ENCODE measurements around the gene LRTM1.

The LRTM1 gene

DNA sequence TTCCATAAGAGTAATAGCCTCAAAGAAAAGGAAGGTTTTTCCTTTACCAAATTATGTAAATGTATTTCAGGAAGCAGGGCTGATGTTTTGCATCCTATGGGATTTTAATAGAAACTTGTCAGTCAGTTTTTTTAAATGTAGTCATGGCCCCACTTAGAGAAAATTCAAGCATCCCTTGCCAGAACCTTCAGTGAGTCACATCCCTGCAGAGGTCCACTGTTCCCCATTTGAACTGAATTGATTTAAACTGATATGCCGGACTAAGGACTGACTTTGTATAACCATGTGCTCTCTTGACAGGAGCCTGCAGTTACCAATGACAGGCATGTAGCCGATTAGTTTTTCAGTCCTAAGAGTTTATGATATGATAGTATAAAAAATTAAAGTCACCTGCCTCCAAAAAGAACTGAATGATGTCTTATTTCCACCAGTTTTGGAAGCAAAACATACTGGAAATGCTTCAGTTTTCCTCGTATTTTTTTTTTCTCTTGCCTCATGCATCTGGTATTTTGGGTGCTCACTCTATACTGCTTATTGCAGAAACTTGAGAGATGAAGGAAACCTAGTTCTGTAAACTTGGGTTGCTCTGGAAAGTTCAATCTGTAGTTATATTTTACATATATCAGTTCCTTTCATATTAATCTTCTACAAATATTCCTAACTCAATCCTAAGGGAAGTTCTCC, 30.7 kb downstream of the LRTM1 start:
- no peak overlapping the region for H3K4me3 ChIP-seq (ENCODE audit: low read depth, low read length)

DNA sequence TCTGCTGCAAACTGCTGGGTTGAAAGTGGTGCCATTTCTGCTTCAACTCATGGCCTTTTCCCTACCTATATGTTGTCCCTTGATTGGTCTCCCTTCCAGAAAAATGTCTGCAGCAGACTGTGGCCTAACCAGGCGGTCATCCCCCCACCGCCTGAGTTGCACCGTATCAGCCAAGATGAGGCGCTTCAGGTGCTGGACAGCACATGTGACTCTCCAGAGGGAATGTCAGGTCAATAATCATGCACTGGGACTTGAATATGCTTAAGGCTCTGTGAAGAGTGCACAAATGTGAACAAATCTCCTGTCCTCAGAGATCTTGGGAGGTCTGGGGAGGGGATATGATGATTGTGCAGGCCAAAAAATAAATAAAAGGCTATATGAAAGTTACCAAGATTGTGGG, 32.2 kb downstream of the LRTM1 start:
- H3K4me3 ChIP-seq (ENCODE audit: low read depth, low read length), result no peak overlapping the region

DNA sequence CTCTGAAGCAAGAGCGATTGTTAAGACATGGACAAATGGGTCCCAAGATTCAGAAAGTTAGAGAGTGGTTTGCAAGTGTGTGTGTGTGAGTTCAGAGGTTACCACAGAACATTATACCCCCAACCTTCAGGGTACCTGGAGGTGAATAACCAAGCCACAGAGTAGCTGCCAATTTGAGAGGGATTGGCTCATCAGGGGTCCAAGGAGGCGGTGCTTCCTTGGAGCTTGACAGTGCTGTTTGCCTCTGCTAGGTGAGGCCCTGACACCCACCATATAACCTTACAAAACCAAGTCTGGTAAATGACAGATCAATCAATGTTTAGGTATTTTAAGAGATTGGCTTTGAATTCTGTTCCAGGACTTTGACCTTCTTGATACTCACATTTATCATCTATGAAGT, 35.7 kb downstream of the LRTM1 start:
- H3K4me3 ChIP-seq (ENCODE audit: low read depth, low read length), result no peak overlapping the region

- no peak overlapping the region for H3K4me3 ChIP-seq (ENCODE audit: low read depth, low read length)
Observed at GRCh38 chr3:54891540-54891897, 36.3 kb downstream of the LRTM1 start.

- H3K4me3 ChIP-seq (ENCODE audit: low read depth, low read length), result no peak overlapping the region
Observed at GRCh38 chr3:54889731-54890130, 38.1 kb downstream of the LRTM1 start.

- H3K4me3 ChIP-seq (ENCODE audit: low read depth, low read length), result no peak overlapping the region
Observed at GRCh38 chr3:54888873-54889272, 39.0 kb downstream of the LRTM1 start.

DNA sequence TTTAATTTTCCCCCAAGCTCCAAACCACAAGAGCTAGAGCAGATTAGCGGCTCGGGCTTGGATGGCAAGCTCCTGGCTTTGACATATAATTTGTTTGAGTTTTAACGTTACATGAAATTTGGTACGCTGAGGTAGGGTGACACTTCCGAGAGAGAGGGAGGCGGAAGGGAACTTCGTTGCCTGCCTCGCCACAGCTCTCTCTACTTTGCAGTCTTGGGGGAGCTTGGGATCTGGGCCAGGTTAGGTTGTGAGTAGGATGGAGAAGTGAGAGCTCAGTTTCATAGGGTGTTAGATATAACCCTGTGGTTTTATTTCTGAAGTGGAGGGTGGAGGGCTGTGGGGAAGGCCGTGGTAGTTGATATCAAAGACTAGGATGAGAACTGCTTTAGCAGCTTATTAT, 39.7 kb downstream of the LRTM1 start:
- no peak overlapping the region for H3K4me3 ChIP-seq (ENCODE audit: low read depth, low read length)

DNA sequence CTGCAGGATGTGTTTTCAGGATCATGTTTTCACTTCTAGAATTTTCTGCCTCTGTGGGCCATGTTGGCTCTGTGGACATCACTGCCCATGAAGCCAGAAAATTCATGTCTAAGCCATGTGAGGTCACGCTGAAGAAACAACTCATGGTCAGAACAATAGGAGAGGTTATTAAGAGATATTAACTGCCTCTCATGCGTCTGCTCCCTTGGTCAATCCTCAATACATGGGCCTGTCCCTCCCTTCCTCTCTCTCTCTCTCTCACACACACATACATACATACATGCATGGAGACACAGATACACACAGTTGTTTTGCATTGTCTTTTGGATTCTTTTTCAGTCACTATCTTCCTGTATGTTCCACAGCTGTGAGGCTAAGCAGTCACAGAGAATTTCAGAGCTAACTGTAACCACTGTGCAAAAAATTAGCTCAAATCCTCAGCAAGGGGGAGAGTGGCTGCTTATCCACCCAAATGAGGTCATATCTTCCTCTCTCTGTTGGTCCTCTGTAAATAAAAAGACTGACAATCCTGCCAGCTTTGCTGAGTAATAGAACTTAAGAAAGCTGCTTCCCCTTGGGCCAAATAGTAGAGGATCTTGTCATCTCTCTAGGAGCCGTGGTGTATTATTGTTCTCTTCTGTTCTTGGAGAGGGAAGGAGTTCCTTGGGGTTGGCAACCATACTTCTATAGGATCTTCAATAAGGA, 45.6 kb downstream of the LRTM1 start:
- H3K4me3 ChIP-seq (ENCODE audit: low read depth, low read length), result no peak overlapping the region

- H3K4me3 ChIP-seq (ENCODE audit: low read depth, low read length), result no peak overlapping the region
Observed at GRCh38 chr3:54878145-54878544, 49.7 kb downstream of the LRTM1 start.

GRCh38 chr3:54877730-54878129, 50.1 kb downstream of the LRTM1 start:
- no peak overlapping the region for H3K4me3 ChIP-seq (ENCODE audit: low read depth, low read length)

GRCh38 chr3:54876694-54877093, 51.2 kb downstream of the LRTM1 start:
- no peak overlapping the region for H3K4me3 ChIP-seq (ENCODE audit: low read depth, low read length)

- H3K4me3 ChIP-seq (ENCODE audit: low read depth, low read length), result no peak overlapping the region
Observed at GRCh38 chr3:54875596-54876268, 52.1 kb downstream of the LRTM1 start.

DNA sequence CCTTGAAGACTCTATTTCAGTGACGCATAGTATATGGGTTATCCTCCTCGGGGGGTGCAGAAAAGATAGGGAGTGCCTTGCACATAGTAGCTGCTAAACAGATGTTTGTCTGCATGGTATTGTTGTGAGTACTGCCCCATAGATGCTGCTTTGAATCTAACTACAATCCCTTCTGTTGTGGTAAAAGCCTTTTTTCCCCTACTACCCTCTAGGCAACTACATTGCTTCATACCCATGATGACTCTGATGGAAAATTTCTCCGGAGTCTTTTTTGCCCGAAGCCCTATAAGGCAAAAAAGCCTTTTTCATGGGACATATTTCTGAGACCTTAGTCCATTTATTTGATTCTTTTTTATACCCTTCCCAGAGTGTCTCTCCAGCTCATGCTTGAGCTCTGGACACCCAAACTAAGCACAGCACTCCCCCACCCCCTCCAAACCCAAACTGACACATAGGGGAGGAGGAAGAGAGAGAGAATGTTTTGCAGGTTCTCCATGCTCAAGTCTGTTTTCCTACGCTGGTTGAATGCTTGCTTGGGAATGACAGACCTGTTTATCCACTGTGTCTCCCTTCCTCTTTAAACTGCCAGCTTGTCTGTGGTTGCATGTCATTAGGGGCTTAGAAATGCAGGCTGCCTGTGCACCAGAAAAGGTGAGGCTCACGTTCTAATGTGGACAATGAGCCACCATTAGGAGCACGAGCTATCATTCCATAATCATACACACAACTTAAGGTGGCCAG, 52.9 kb downstream of the LRTM1 start:
- no peak overlapping the region for H3K4me3 ChIP-seq (ENCODE audit: low read depth, low read length)

DNA sequence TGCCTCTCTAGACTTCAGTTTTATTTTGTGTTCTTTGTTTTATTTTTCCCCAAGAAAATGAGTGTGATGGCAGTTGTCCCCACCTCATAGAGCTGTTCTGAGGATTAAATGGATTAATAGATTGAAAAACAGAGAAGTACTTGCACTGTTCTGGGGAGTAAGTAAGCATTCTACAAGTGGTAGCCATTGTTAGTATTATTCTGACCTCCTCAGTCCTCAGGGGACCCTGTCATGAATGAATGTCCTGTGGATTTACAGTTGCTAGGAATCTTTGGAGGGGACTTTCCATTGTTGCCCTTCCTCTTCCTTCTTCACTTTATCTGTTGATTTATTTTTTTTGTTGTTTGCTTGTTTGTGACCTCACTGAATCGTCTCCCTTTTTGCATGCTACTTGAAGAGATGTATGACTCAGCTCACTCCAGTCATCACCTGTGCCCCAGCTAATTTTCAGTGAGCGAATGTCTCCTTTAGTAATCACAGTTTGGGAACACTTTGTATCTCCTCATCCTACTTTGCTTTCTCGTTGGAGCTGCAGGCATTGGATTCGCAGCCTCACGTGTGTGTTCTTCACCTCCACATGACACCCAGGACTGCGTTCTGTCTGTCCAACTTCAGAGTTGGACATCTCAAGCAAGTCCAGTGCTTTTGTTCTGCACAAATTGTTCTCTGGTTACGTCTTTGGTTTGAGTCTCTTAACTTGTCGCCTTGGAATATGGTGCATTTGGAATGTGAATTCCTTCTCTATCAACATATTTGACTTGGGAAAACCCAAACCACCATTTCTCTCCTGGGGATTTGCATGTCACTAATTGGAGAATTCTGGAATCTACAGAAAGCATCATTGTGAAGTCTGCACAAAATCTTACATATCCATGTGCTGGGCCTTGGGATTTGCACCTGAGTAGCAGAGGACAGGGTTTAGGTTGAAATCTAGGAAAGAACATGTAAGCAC, 54.5 kb downstream of the LRTM1 start:
- no peak overlapping the region for H3K4me3 ChIP-seq (ENCODE audit: low read depth, low read length)

DNA sequence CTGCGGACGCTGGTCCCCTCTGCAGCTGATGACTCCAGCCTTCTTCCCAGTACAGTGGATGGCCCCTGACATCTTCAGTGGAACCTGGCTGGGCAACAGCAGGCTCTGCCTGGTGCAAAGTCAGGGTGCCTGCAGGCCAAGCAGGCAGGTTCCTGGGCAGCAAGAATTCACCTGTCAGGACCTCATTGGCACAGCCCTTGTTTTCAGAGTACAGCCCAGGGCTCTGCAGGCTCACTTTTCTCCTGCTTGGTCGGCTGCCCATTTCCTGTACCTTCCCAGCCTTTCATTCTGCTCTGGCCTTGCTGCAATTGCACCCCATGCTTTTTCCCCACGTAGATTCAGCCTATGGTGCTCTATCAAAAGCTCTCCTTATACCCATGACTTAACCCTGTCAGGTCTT, 56.0 kb downstream of the LRTM1 start:
- H3K4me3 ChIP-seq (ENCODE audit: low read depth, low read length), result no peak overlapping the region

GRCh38 chr3:54870423-54870822, 57.4 kb downstream of the LRTM1 start:
- H3K4me3 ChIP-seq (ENCODE audit: low read depth, low read length), result no peak overlapping the region

Data from iPS-11a (cell line).